GM19438 (cell line): ENCODE data around the gene APBB1.
"Not testable (repeated sequence)": the region's sequence is repeated elsewhere in the genome, so short reads cannot be mapped to it uniquely, and the experiment has no call there.

Source experiments
- ATAC-seq: cut with Tn5 transposase; IDR thresholded peaks from one replicate; pipeline ENCODE4 v1.9.1; 2021; ENCODE audit warnings: low read depth; ENCODE audit not compliant: unreplicated experiment

APBB1 gene

GRCh38 chr11:6393989-6394670 lies 24.8 kb downstream of the APBB1 start:
- ATAC-seq, result no peak

- ATAC-seq, result not testable (repeated sequence)
These were observed 26.6 kb downstream of the APBB1 start for GRCh38 chr11:6392251-6392650.

GRCh38 chr11:6391537-6392134 lies 27.3 kb downstream of the APBB1 start:
- no peak for ATAC-seq

- no peak for ATAC-seq
These were observed 28.0 kb downstream of the APBB1 start for GRCh38 chr11:6390718-6391469.

GRCh38 chr11:6389905-6390717 lies 28.8 kb downstream of the APBB1 start, which contains the start of gene SMPD1:
Gene SMPD1 (plus strand): TSS chr11:6390474. CDS start chr11:6390599, 125 bp downstream.
- ATAC-seq, result peak; percentile 95

- ATAC-seq, result no peak
These were observed 30.1 kb downstream of the APBB1 start for GRCh38 chr11:6388748-6389147.

- no peak for ATAC-seq
These were observed 30.9 kb downstream of the APBB1 start for GRCh38 chr11:6387811-6388599.

GRCh38 chr11:6385046-6385777 lies 33.7 kb downstream of the APBB1 start:
- no peak for ATAC-seq

- ATAC-seq, result no peak
These were observed 40.3 kb downstream of the APBB1 start for GRCh38 chr11:6378640-6378989.

- no peak for ATAC-seq
These were observed 40.8 kb downstream of the APBB1 start for GRCh38 chr11:6377902-6378639.

- ATAC-seq, result no peak
These were observed 47.1 kb downstream of the APBB1 start for GRCh38 chr11:6371825-6372224.

GRCh38 chr11:6365659-6366058 lies 53.2 kb downstream of the APBB1 start:
- ATAC-seq, result no peak

GRCh38 chr11:6362873-6363678 lies 55.8 kb downstream of the APBB1 start:
- peak; percentile 92 for ATAC-seq

- ATAC-seq, result no peak
These were observed 56.6 kb downstream of the APBB1 start for GRCh38 chr11:6362185-6362872.

- no peak for ATAC-seq
These were observed 58.7 kb downstream of the APBB1 start for GRCh38 chr11:6360183-6360582.

GRCh38 chr11:6357222-6357621 lies 61.7 kb downstream of the APBB1 start:
- no peak for ATAC-seq

- no peak for ATAC-seq
These were observed 62.3 kb downstream of the APBB1 start for GRCh38 chr11:6356503-6357055.
